ENCODE results near the gene ELOVL7.
A peak's percentile ranks its signal among the peaks of the same experiment; 100 is the strongest.
"Not testable (repeated sequence)": the region's sequence is repeated elsewhere in the genome, so short reads cannot be mapped to it uniquely, and the experiment has no call there.

The ELOVL7 gene

GRCh38 chr5:60821488-60822284 is 22.4 kb downstream of the ELOVL7 start:
- TF ChIP-seq CTCF (IDR thresholded peaks at IDR 0.05; ENCODE audit: low read length, missing control alignments): no peak
- H3K4me3 ChIP-seq (replicated peaks; ENCODE audit: low read depth, low read length): no peak overlapping the region
- no peak for DNase-seq (ENCODE audit: low read depth)

DNA sequence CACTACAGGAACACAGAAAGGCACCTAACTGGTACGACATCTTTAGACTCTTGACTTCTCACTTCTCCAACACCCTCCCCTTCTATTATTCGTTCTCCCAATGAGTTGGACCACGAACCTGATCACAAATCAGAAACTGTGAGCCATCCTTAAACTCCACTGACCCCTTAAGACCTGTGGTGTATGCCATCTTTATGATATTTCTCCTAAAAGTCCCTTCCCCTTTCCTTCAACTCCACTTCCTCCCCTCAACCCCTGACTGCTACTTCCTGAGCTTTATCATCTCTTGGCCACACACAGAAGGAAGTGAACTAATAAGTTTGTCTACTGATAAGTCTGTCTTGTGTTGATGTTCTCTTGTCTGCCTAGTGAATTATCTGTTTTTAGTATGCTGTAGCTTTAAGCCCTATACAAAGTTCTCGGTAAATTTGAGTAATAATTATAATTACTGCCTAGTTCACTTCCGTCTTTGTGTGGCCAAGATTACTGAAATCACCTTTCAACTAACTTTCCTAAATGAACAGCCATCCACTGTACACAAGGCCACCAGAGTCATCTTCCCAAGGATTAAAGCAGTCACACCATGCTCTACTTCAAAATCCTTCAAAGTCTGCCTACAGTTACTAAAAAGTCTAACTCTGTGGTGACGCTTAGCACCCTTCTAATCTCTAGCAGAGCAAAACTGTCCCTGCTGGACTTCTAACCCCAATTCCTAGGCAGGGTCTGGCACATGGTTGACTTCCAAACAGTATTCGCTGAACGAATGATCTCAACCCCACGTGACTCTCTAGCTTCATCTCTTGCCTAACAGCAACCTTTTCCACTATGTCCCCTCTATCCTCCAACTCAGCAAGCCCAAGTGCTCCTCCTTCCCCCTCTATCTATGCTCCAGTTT is 23.2 kb downstream of the ELOVL7 start:
- no peak overlapping the region for H3K4me3 ChIP-seq (replicated peaks; ENCODE audit: low read depth, low read length)
- no peak for DNase-seq (ENCODE audit: low read depth)
- no peak for TF ChIP-seq CTCF (IDR thresholded peaks at IDR 0.05; ENCODE audit: low read length, missing control alignments)

GRCh38 chr5:60816138-60816537 is 27.9 kb downstream of the ELOVL7 start:
- not testable (repeated sequence) for H3K4me3 ChIP-seq (replicated peaks; ENCODE audit: low read depth, low read length); DNase-seq (ENCODE audit: low read depth)

DNA sequence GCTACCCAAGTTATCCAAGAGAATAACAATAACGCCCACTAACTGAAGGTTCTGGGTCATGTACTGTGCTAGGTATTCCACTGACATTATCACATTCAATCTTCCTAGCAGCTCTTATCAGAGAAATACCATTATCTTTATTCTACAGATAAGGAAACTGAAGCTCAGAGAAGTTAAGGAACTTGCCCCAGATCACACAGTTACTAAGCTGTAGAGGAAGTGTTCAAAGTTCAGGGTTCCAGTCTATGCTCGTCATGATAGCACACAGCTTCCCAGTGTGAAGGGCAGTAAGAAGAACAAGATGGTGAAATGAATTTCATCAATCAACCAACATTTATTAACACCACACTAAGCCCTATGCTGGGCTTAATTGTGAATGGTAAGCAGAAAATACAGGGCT is 29.6 kb downstream of the ELOVL7 start:
- no peak for DNase-seq (ENCODE audit: low read depth)
- H3K4me3 ChIP-seq (replicated peaks; ENCODE audit: low read depth, low read length): no peak overlapping the region
- no peak for TF ChIP-seq CTCF (IDR thresholded peaks at IDR 0.05; ENCODE audit: low read length, missing control alignments)

- H3K4me3 ChIP-seq (replicated peaks; ENCODE audit: low read depth, low read length): no peak overlapping the region
- no peak for TF ChIP-seq CTCF (IDR thresholded peaks at IDR 0.05; ENCODE audit: low read length, missing control alignments)
- DNase-seq (ENCODE audit: low read depth): no peak
Observed at GRCh38 chr5:60812426-60812825, 31.6 kb downstream of the ELOVL7 start.

- no peak for TF ChIP-seq CTCF (IDR thresholded peaks at IDR 0.05; ENCODE audit: low read length, missing control alignments)
- DNase-seq (ENCODE audit: low read depth): no peak
- H3K4me3 ChIP-seq (replicated peaks; ENCODE audit: low read depth, low read length): no peak overlapping the region
Observed at GRCh38 chr5:60811105-60811504, 33.0 kb downstream of the ELOVL7 start.

DNA sequence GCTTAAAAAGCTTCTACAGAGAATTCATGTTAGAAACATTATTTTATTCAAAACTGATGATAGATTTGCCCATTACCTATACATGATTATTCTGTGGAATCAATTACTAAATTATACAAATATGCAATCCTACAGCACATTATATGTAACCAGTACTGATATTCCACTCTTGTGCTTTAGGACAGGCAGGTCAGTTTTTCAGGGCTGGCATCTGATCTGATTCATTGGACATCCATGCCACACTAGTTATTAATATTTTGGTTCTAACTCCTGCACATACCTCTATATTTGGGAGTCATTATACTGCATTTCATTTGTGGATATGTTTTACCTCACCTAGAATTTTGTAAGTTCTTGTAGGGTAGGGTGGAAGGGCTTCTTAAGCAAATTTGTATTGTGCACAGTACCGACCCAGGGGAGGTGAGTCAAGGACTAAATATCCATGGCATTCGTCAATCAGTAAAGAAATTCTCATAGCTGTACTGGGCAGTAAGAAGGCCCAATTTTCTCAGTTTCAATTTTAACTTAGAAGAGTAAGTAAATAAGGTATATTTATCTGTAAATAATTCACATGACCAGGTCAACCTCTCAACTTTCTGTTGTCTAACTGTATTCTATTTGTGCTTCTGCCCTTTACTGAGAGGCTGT is 33.5 kb downstream of the ELOVL7 start:
- TF ChIP-seq CTCF (IDR thresholded peaks at IDR 0.05; ENCODE audit: low read length, missing control alignments): no peak
- no peak overlapping the region for H3K4me3 ChIP-seq (replicated peaks; ENCODE audit: low read depth, low read length)
- DNase-seq (ENCODE audit: low read depth): peak; percentile 13
